ENCODE measurements around the gene IL10RB. TPM values are rescaled to one million over a fixed set of nuclear protein-coding genes. Genes with fewer than 3 reads are reported as not detected.

IL10RB gene
- total and polyA plus RNA-seq, 2 of the 13 experiments (the other 11 are each of a cell fraction or from before 2014, with no cell fraction given): 17.4 to 18.2 TPM

- TF ChIP-seq MAX (IDR thresholded peaks at IDR 0.05) (peak; percentile 27; the same call in 1 of the 2 replicates), IKZF1 (IDR thresholded peaks at IDR 0.05) (no peak), NR2F2 (IDR thresholded peaks at IDR 0.05; ENCODE audit: borderline replicate concordance, low read depth) (no peak), ZSCAN20 (CRISPR knock-in tag; IDR thresholded peaks at IDR 0.05; ENCODE audit: borderline replicate concordance) (no peak; the same call in 1 of the 2 replicates), MED1 (CRISPR knock-in tag; IDR thresholded peaks at IDR 0.05) (no peak), POGZ (CRISPR knock-in tag; IDR thresholded peaks at IDR 0.05) (no peak), NFYB (CRISPR knock-in tag; IDR thresholded peaks at IDR 0.05) (no peak), ZSCAN30 (CRISPR knock-in tag; IDR thresholded peaks at IDR 0.05) (no peak), ZNF430 (CRISPR knock-in tag; IDR thresholded peaks at IDR 0.05) (no peak), ZNF10 (CRISPR knock-in tag; IDR thresholded peaks at IDR 0.05; ENCODE audit: borderline replicate concordance, low read depth) (no peak), ZKSCAN8 (CRISPR knock-in tag; IDR thresholded peaks at IDR 0.05; ENCODE audit: borderline replicate concordance) (no peak), MXD3 (CRISPR knock-in tag; IDR thresholded peaks at IDR 0.05) (peak; percentile 48; the same call in 1 of the 2 replicates), ZNF432 (CRISPR knock-in tag; IDR thresholded peaks at IDR 0.05; ENCODE audit: borderline replicate concordance) (no peak), ZMAT3 (CRISPR knock-in tag; conservative IDR thresholded peaks at IDR 0.05) (0 out of 2 replicates have a peak, but pooled peaks have one; percentile 14), ZBTB39 (CRISPR knock-in tag; IDR thresholded peaks at IDR 0.05) (no peak), CSRNP1 (CRISPR knock-in tag; IDR thresholded peaks at IDR 0.05) (no peak), ZNF781 (CRISPR knock-in tag; IDR thresholded peaks at IDR 0.05; ENCODE audit: borderline replicate concordance, not compliant biosample characterization) (no peak), ZNF766 (CRISPR knock-in tag; IDR thresholded peaks at IDR 0.05; ENCODE audit: borderline replicate concordance) (no peak), ZNF660 (CRISPR knock-in tag; IDR thresholded peaks at IDR 0.05; ENCODE audit: borderline replicate concordance, low read depth) (no peak), DBP (CRISPR knock-in tag; IDR thresholded peaks at IDR 0.05; ENCODE audit: not compliant biosample characterization) (no peak), TBX2 (CRISPR knock-in tag; IDR thresholded peaks at IDR 0.05; ENCODE audit: borderline replicate concordance) (peak; percentile 36; the same call in 1 of the 2 replicates), ZNF746 (CRISPR knock-in tag; IDR thresholded peaks at IDR 0.05) (no peak), ZFX (CRISPR knock-in tag; IDR thresholded peaks at IDR 0.05; ENCODE audit: low read depth) (peak; percentile 54)
Measured at GRCh38 chr21:33266050-33266788, at the start of gene IL10RB (continued).
